Activated B cell treated with CpG ODN at 0.5 μM for 24 hours (primary cell): ENCODE data around the gene MYLK. TPM values are rescaled to one million over a fixed set of nuclear protein-coding genes. Genes with fewer than 3 reads are reported as not detected.

Experiments used
- ATAC-seq: fragments of 200-7000 bp; cut with Tn5 transposase; one replicate; pipeline ENCODE4 v1.10.0; 2021; ENCODE audit warnings: low read depth, mild to moderate bottlenecking, moderate library complexity
- CTCF ChIA-PET: fragments of 350-600 bp; sonication (Branson Sonifier 250); formaldehyde crosslinking; loops from one replicate; lab custom pipeline; 2021; ENCODE audit warnings: antibody characterized with exemption; lab: Charles Lee
- POLR2A ChIA-PET: fragments of 350-600 bp; sonication (Branson Sonifier 250); formaldehyde crosslinking; loops from one replicate; lab custom pipeline; 2021; ENCODE audit warnings: antibody characterized with exemption; lab: Charles Lee
- DNase-seq: peaks from one replicate; pipeline ENCODE4 v3.0.0; 2022
- H3K27ac Mint-ChIP-seq: one replicate; pipeline ENCODE4 v1.8.0; 2020; ENCODE audit warnings: mixed read lengths
- H3K27me3 Mint-ChIP-seq: one replicate; pipeline ENCODE4 v1.8.0; 2021; ENCODE audit warnings: mixed read lengths
- H3K36me3 Mint-ChIP-seq: one replicate; pipeline ENCODE4 v1.8.0; 2021; ENCODE audit warnings: low read depth, mixed read lengths
- H3K4me1 Mint-ChIP-seq: one replicate; pipeline ENCODE4 v1.8.0; 2021; ENCODE audit warnings: mixed read lengths
- H3K4me3 Mint-ChIP-seq: one replicate; pipeline ENCODE4 v1.8.0; 2020; ENCODE audit warnings: mild to moderate bottlenecking, mixed read lengths
- H3K9me3 Mint-ChIP-seq: one replicate; pipeline ENCODE4 v1.8.0; 2020; ENCODE audit warnings: mixed read lengths
- CTCF ChIP-seq: fragments of 200-600 bp; IDR thresholded peaks from one replicate; pipeline ENCODE4 v1.8.0; 2022; ENCODE audit warnings: antibody characterized with exemption, mild to moderate bottlenecking
- intact Hi-C: fragments of 100-400 bp; cut with micrococcal nuclease; formaldehyde crosslinking; loops from one replicate; pipeline ENCODE4 v1.15.1; 2024
- total RNA-seq: library from RNA; stranded (reverse); gene quantifications from 2 replicates; pipeline ENCODE4 v1.2.3, GENCODE V29; 2022

MYLK gene
- total RNA-seq, 1 donor from 2014 or later, result not detected

- no peak for DNase-seq
- Mint-ChIP-seq H3K36me3 (peaks cover 2% of the 10 kb centered on the region), H3K27ac (no peak overlapping the region), H3K9me3 (peaks cover 5% of the 10 kb centered on the region), H3K4me1 (no peaks in the 10 kb centered on the region), H3K4me3 (no peak overlapping the region), H3K27me3 (peaks cover 16% of the 10 kb centered on the region)
- ChIA-PET CTCF (no interaction called here), POLR2A (no interaction called here)
- intact Hi-C loops, result no loop called here
- TF ChIP-seq CTCF, result no peak
- ATAC-seq, result no peak
Observed at GRCh38 chr3:123660900-123661299, 223.2 kb downstream of the MYLK start.

- Mint-ChIP-seq H3K27me3 (peaks cover 14% of the 10 kb centered on the region), H3K9me3 (peaks cover 5% of the 10 kb centered on the region), H3K4me3 (no peak overlapping the region), H3K36me3 (peaks cover 2% of the 10 kb centered on the region), H3K27ac (no peak overlapping the region), H3K4me1 (no peaks in the 10 kb centered on the region)
- no peak for TF ChIP-seq CTCF
- CTCF ChIA-PET, result no interaction called here
- ATAC-seq (no peak), DNase-seq (no peak)
- POLR2A ChIA-PET, result no interaction called here
- intact Hi-C loops, result no loop called here
Observed at GRCh38 chr3:123660141-123660675, 223.9 kb downstream of the MYLK start.

- Mint-ChIP-seq H3K9me3 (peaks cover 5% of the 10 kb centered on the region), H3K36me3 (peaks cover 2% of the 10 kb centered on the region), H3K4me3 (no peak overlapping the region), H3K4me1 (no peaks in the 10 kb centered on the region), H3K27me3 (peaks cover 12% of the 10 kb centered on the region), H3K27ac (no peak overlapping the region)
- ChIA-PET CTCF (no interaction called here), POLR2A (no interaction called here)
- DNase-seq (no peak), ATAC-seq (no peak)
- TF ChIP-seq CTCF, result no peak
- intact Hi-C loops, result no loop called here
Observed at GRCh38 chr3:123658852-123659206, 225.3 kb downstream of the MYLK start.

- Mint-ChIP-seq H3K36me3 (peaks cover 2% of the 10 kb centered on the region), H3K4me3 (no peak overlapping the region), H3K27me3 (peaks cover 11% of the 10 kb centered on the region), H3K27ac (no peak overlapping the region), H3K9me3 (peaks cover 5% of the 10 kb centered on the region), H3K4me1 (no peaks in the 10 kb centered on the region)
- ChIA-PET POLR2A (no interaction called here), CTCF (no interaction called here)
- DNase-seq (no peak), ATAC-seq (no peak)
- no peak for TF ChIP-seq CTCF
- intact Hi-C loops, result no loop called here
Observed at GRCh38 chr3:123658118-123658851, 225.8 kb downstream of the MYLK start.

- Mint-ChIP-seq H3K27me3 (peaks cover 8% of the 10 kb centered on the region), H3K4me1 (no peaks in the 10 kb centered on the region), H3K9me3 (peaks cover 5% of the 10 kb centered on the region), H3K27ac (no peak overlapping the region), H3K36me3 (peaks cover 2% of the 10 kb centered on the region), H3K4me3 (no peak overlapping the region)
- TF ChIP-seq CTCF, result no peak
- ATAC-seq (no peak), DNase-seq (no peak)
- ChIA-PET CTCF (no interaction called here), POLR2A (no interaction called here)
- intact Hi-C loops, result no loop called here
Observed at GRCh38 chr3:123657568-123657967, 226.6 kb downstream of the MYLK start.
